HL-60/S4 treated with retinoic acid at 250 ng/mL for 4 days and 3 days (cell line): ENCODE results near the gene RAB40B.

Experiments used
- in situ Hi-C: fragments of 300-500 bp; cut with MboI; formaldehyde crosslinking; loops from 2 replicates; pipeline ENCODE4 v1.7.0; 2022; ENCODE audit warnings: low sequenced_read_pairs

RAB40B gene

GRCh38 chr17:82619641-82620040 is 78.9 kb downstream of the RAB40B start:
- in situ Hi-C loops, result no loop called here

- in situ Hi-C loops, result no loop called here
Measured at GRCh38 chr17:82619211-82619610, 79.3 kb downstream of the RAB40B start.

- in situ Hi-C loops, result no loop called here
Measured at GRCh38 chr17:82616021-82616711, 82.3 kb downstream of the RAB40B start.

- in situ Hi-C loops, result no loop called here
Measured at GRCh38 chr17:82615084-82616020, 83.1 kb downstream of the RAB40B start.

GRCh38 chr17:82614095-82614631 is 84.3 kb downstream of the RAB40B start:
- in situ Hi-C loops, result no loop called here

- in situ Hi-C loops, result no loop called here
Measured at GRCh38 chr17:82613283-82614094, 85.0 kb downstream of the RAB40B start.

GRCh38 chr17:82611140-82612058 is 87.1 kb downstream of the RAB40B start:
- in situ Hi-C loops, result no loop called here

DNA sequence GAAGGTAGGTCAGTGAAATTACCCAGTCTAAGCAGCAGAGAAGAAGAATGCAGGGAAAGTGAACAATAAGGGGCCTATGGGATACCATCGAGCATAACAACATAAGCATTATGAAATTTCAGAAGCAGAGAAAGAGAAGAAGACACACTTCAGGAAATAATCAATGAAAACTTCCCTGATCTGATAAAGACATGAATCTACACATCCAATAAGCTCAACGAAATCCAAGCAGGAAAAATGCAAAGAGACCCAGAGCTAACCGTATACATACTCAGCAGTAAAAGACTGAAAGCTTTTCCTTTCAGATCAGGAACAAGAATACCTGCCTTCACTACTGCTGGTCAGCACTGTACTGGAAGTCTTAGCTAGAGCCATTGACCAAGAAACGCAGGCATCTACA is 88.8 kb downstream of the RAB40B start:
- in situ Hi-C loops, result no loop called here

- in situ Hi-C loops, result no loop called here
Measured at GRCh38 chr17:82608816-82609215, 89.7 kb downstream of the RAB40B start.

GRCh38 chr17:82605939-82606600 is 92.4 kb downstream of the RAB40B start:
- in situ Hi-C loops, result no loop called here
